OCI-LY1 (cell line): Measurements from ENCODE around the gene RER1.

Experiments used
- EZH2 ChIP-seq: fragments of 200-600 bp; sonication (generic), shearing (Covaris generic); IDR thresholded peaks from 2 replicates; pipeline ENCODE4 v1.8.0; 2017; ENCODE audit warnings: borderline replicate concordance, mixed run types, mild to moderate bottlenecking, antibody characterized with exemption, low read length, moderate library complexity, mixed read lengths
- TF ChIP-seq, protein P1 (sequence below): fragments of 200-600 bp; sonication (generic), shearing (Covaris generic); IDR thresholded peaks from 2 replicates; pipeline ENCODE4 v1.5.1; 2017; ENCODE audit warnings: mild to moderate bottlenecking, antibody characterized with exemption, low read length, moderate library complexity, mixed read lengths

DNA sequence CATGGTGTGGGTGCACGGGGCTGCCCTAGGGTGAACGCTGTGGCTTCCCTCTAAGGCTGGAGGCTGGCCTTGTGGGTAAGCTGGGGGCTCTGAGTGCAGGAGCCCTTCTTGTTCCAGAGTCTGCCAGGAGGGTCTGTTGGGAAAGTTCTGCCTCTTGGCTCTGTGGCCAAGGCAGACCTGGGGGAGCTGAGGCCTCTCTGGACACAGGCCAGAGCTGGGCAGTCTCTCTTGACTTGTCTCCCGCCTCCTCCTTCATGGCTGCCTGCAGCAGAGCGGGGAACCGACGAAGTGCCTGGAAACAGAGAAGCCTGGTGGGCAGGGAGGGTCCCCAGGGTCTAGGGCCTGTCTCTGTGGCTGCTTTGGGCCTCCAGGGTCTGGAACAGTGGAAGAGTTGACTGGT is 51.0 kb downstream of the RER1 start:
- TF ChIP-seq, protein P1, sequence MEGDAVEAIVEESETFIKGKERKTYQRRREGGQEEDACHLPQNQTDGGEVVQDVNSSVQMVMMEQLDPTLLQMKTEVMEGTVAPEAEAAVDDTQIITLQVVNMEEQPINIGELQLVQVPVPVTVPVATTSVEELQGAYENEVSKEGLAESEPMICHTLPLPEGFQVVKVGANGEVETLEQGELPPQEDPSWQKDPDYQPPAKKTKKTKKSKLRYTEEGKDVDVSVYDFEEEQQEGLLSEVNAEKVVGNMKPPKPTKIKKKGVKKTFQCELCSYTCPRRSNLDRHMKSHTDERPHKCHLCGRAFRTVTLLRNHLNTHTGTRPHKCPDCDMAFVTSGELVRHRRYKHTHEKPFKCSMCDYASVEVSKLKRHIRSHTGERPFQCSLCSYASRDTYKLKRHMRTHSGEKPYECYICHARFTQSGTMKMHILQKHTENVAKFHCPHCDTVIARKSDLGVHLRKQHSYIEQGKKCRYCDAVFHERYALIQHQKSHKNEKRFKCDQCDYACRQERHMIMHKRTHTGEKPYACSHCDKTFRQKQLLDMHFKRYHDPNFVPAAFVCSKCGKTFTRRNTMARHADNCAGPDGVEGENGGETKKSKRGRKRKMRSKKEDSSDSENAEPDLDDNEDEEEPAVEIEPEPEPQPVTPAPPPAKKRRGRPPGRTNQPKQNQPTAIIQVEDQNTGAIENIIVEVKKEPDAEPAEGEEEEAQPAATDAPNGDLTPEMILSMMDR, result no peak
- no peak for TF ChIP-seq EZH2
